ENCODE measurements around the gene CMTM4. TPM values are rescaled to one million over a fixed set of nuclear protein-coding genes. Genes with fewer than 3 reads are reported as not detected.

The CMTM4 gene
- total RNA-seq, 4 donors from 2014 or later = 24.0 to 55.1 (median 36.4) TPM

- Histone ChIP-seq H3K36me3 (no peaks in the 10 kb centered on the region), H3K4me3 (no peak overlapping the region), H3K27me3 (no peaks in the 10 kb centered on the region), H3K9me3 (no peaks in the 10 kb centered on the region), H3K4me1 (peaks cover 24% of the 10 kb centered on the region), H3K27ac (no peak overlapping the region)
- no peak for DNase-seq (ENCODE audit: low spot score in 2 of 2)
- TF ChIP-seq EP300 (IDR thresholded peaks at IDR 0.05) (no peak), POLR2AphosphoS5 (IDR thresholded peaks at IDR 0.05) (no peak), CTCF (IDR thresholded peaks at IDR 0.05) (no peak), POLR2A (IDR thresholded peaks at IDR 0.05) (no peak)
- WGBS = 60% methylated on average over 9 of the region's 9 CpGs
Measured at GRCh38 chr16:66649636-66650205, 46.8 kb downstream of the CMTM4 start.

GRCh38 chr16:66649167-66649566, 47.4 kb downstream of the CMTM4 start:
- no peak overlapping the region for H3K27ac ChIP-seq

GRCh38 chr16:66647866-66648265, 48.7 kb downstream of the CMTM4 start:
- Histone ChIP-seq H3K36me3 (no peaks in the 10 kb centered on the region), H3K27ac (no peak overlapping the region), H3K4me1 (peaks cover 20% of the 10 kb centered on the region), H3K4me3 (no peak overlapping the region), H3K9me3 (no peaks in the 10 kb centered on the region), H3K27me3 (no peaks in the 10 kb centered on the region)
- 94% methylated on average over 1 of the region's 1 CpG for WGBS
- TF ChIP-seq CTCF (IDR thresholded peaks at IDR 0.05) = no peak
- TF ChIP-seq POLR2AphosphoS5 (IDR thresholded peaks at IDR 0.05) = no peak
- TF ChIP-seq POLR2A (IDR thresholded peaks at IDR 0.05) = no peak
- no peak for TF ChIP-seq EP300 (IDR thresholded peaks at IDR 0.05)
- DNase-seq (ENCODE audit: low spot score in 2 of 2) = no peak

More at GRCh38 chr16:66649167-66649566, 47.4 kb downstream of the CMTM4 start:
- TF ChIP-seq POLR2A (IDR thresholded peaks at IDR 0.05) (no peak), POLR2AphosphoS5 (IDR thresholded peaks at IDR 0.05) (no peak), CTCF (IDR thresholded peaks at IDR 0.05) (no peak), EP300 (IDR thresholded peaks at IDR 0.05) (no peak)
- no peak overlapping the region for H3K4me3 ChIP-seq
- 98% methylated on average over 2 of the region's 2 CpGs for WGBS
- DNase-seq (ENCODE audit: low spot score in 2 of 2) = no peak
- H3K9me3 ChIP-seq = no peaks in the 10 kb centered on the region
- H3K27me3 ChIP-seq = no peaks in the 10 kb centered on the region
- H3K4me1 ChIP-seq = peaks cover 24% of the 10 kb centered on the region
- no peaks in the 10 kb centered on the region for H3K36me3 ChIP-seq

- Histone ChIP-seq H3K27me3 (no peaks in the 10 kb centered on the region), H3K9me3 (no peaks in the 10 kb centered on the region), H3K36me3 (peaks cover under 1% of the 10 kb centered on the region), H3K4me3 (no peak overlapping the region), H3K27ac (no peak overlapping the region), H3K4me1 (peaks cover 8% of the 10 kb centered on the region)
- DNase-seq (ENCODE audit: low spot score in 2 of 2) = no peak
- WGBS = 97% methylated on average over 1 of the region's 1 CpG
- TF ChIP-seq POLR2AphosphoS5 (IDR thresholded peaks at IDR 0.05) = no peak
- TF ChIP-seq EP300 (IDR thresholded peaks at IDR 0.05) = no peak
- TF ChIP-seq POLR2A (IDR thresholded peaks at IDR 0.05) = no peak
- no peak for TF ChIP-seq CTCF (IDR thresholded peaks at IDR 0.05)
Measured at GRCh38 chr16:66641387-66641786, 55.2 kb downstream of the CMTM4 start.

GRCh38 chr16:66640724-66641314, 55.7 kb downstream of the CMTM4 start:
- peaks cover 3% of the 10 kb centered on the region for H3K36me3 ChIP-seq
- H3K9me3 ChIP-seq = no peaks in the 10 kb centered on the region
- H3K4me1 ChIP-seq = peaks cover 8% of the 10 kb centered on the region
- no peaks in the 10 kb centered on the region for H3K27me3 ChIP-seq
- DNase-seq (ENCODE audit: low spot score in 2 of 2) = no peak
- H3K27ac ChIP-seq = no peak overlapping the region
- WGBS = 81% methylated on average over 3 of the region's 3 CpGs
- TF ChIP-seq POLR2A (IDR thresholded peaks at IDR 0.05) = no peak
- no peak for TF ChIP-seq CTCF (IDR thresholded peaks at IDR 0.05)
- TF ChIP-seq POLR2AphosphoS5 (IDR thresholded peaks at IDR 0.05) = no peak
- TF ChIP-seq EP300 (IDR thresholded peaks at IDR 0.05) = no peak
- no peak overlapping the region for H3K4me3 ChIP-seq

Measured in suprapubic skin (tissue), 4 donors.